HG03139 (cell line): Measurements from ENCODE around the gene CCR2.
"Not testable (repeated sequence)": the region's sequence is repeated elsewhere in the genome, so short reads cannot be mapped to it uniquely, and the experiment has no call there.

Experiments
- ATAC-seq: cut with Tn5 transposase; IDR thresholded peaks from one replicate; pipeline ENCODE4 v1.9.1; 2021; ENCODE audit not compliant: unreplicated experiment

Gene CCR2

GRCh38 chr3:46375814-46376213 is 21.9 kb downstream of the CCR2 start:
- ATAC-seq, result no peak

DNA sequence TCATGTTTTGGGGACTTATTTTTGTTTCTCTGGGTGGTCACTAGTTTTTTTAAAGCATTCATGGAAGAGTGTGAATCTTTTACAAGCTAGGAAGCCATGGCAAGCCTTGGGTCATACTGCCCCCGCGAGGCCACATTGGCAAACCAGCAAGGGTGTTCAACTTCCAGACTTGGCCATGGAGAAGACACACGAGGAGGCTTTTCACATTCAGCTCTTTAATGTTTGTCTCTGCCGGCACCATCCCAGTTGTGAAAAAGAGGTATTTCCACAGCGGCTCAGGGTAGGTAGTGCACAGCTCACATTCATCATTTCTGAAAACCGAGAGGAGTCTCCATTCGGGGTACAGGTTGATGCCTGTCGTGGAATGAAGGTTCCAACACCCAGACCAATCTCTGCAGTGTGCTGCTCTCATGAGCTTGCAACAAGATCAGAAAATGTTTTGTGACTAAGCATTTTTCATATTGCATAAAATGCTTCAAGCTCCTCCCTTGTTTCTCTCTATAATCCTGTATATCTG is 24.6 kb downstream of the CCR2 start:
- ATAC-seq, result no peak

- no peak for ATAC-seq
These were observed 26.7 kb downstream of the CCR2 start for GRCh38 chr3:46380471-46381221.

- no peak for ATAC-seq
These were observed 27.7 kb downstream of the CCR2 start for GRCh38 chr3:46381625-46382024.

GRCh38 chr3:46383211-46383950 is 29.5 kb downstream of the CCR2 start:
- no peak for ATAC-seq

DNA sequence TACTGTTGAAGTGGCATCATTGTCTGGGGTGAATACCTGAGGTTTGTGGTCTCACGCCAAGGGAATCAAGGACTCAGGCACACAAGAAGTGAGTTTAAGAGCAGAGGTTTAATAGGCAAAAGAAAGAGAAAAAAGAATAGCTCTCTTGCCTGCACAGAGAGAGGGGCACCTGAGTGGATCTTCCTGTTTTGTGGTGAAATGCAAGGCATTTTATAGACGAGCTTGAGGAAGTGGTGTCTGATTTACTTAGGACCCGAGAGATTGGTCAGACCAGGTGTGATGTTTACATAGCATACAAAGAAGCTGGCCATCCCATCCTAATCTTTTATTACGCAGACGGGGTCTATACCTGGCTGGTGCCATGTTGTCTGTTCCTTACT is 30.0 kb downstream of the CCR2 start:
- no peak for ATAC-seq

DNA sequence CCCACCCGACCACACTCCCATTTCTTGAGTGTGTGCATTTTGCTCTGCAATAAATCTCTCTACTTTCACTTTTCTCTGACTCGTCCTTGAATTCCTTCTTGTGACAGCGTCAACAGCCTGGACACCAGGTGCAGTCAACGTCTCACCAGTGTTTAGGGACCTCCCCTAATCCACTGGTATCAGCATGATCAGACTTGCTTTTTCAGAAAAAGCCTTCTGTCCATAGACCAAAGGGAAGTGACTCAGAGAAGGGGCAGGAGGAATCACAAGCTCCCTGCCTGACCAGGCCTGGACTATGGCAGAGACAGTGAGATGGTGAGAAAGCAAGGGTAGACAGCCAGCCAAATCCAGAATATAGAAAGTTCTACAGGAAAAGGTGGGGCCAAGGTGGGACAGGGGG is 32.3 kb downstream of the CCR2 start:
- ATAC-seq, result no peak

DNA sequence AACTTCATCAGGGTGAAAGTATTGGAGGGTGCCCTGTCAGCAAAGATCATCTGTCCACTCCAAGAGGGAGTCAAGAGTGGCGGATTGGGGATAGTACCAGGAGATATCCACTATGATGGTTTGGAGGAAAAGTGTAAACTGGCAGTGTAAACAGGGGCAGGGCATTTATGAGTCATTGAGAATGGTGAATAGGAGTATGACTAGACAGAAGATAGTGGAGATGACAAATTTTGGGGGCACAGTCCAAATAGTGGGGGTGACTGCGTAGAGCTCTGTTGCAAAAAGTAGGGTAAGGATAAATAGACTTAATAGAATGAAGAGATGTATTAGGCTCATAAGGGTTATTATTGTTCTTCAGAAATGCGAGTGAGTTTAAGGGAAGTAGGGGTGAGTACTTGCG is 34.9 kb downstream of the CCR2 start:
- not testable (repeated sequence) for ATAC-seq

DNA sequence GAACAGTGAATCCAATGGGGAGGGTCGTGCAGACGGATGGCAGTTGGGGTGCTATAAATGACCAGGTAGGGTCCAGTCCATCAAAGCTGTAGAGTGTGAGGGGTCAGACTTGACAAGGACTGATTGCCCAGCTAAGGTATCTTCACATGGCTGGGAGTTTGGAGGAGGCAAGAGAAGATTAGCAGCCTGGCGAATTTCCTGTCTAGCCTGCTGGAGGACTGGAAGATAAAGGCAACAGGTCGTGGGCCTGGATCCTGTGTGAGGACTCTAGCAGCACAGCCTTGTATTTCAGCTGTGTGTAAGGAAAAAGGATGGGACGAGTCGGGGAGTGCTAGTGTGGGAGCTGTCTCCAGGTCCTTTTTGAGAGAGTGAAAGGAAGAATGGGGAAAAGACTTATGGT is 35.4 kb downstream of the CCR2 start:
- ATAC-seq, result no peak

DNA sequence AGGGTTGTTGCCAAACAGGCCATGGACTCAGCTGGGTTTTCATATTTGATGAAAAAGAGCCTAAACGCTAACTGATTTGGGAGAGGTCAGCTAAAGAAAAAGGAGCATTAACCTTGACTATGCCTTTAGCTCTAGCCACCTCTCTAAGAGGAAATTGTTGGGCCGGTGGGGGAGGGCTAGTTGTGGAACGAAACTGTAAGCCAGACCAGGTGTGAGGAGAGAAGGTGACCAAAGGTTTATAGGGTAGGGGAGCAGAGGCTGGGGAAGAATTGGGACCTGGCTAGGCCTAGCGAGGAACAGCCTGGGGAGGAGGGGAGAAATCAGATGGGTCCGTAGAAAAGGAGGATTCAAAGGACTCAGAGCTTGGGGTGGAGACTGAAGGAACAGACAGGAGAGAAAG is 37.6 kb downstream of the CCR2 start:
- ATAC-seq, result not testable (repeated sequence)

GRCh38 chr3:46393011-46393410 is 39.1 kb downstream of the CCR2 start:
- no peak for ATAC-seq

GRCh38 chr3:46393554-46394434 is 39.9 kb downstream of the CCR2 start:
- no peak for ATAC-seq

GRCh38 chr3:46395210-46395661 is 41.3 kb downstream of the CCR2 start:
- ATAC-seq, result no peak

DNA sequence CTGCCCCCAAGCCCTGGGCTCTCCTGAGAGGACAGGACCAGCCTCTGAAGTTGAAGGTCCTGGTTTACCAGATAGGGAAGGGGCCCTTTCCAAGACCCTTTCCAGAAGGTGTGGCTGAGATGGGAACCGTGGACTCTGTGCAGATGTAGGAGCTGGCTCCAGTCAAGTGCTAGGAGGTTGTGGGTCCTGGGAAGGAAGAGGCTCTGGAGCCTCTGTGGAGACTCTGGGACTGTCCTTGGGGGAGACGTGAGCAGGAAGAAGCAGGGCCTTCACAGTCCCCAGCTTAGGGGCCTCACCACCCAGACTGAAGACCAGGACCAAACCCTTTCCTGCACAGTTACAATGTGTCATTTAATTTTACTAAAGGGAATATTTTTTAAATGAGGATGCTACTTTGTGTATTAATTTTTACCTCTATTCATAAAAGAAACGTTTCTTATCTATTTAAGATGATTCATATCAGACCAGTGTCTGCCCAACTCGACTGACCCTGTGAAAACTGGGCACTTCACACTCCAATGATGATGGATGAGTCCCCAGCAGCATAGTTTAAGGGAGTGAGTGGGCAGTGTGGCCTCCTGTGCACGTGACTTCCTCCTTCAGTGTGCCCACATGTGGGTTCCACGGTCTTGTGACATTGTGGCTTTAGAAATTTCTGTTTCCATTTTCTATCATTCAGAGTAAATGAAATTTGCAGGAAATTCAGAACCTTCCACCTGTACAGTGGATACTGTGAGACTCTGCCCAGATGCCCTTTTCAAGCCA is 42.0 kb downstream of the CCR2 start:
- no peak for ATAC-seq

DNA sequence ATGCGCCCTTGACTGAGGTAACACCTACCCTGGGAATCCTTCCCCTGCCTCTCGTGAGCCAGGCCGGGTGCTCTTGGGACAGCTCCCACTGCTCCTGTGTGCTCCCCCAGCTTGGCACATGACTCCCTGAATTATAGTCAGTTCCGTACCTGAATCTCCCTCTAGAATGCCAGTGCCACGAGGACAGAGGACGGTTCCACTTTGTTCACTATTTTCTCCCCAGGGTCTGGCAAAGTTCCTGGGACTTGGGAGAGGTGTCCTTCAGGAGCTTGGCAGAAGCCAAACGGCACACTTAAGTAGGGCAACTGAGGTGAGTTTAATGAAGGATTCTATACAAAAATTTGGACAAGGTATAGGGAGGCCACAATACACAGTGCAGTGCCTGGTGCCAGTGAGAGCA is 43.2 kb downstream of the CCR2 start:
- no peak for ATAC-seq

DNA sequence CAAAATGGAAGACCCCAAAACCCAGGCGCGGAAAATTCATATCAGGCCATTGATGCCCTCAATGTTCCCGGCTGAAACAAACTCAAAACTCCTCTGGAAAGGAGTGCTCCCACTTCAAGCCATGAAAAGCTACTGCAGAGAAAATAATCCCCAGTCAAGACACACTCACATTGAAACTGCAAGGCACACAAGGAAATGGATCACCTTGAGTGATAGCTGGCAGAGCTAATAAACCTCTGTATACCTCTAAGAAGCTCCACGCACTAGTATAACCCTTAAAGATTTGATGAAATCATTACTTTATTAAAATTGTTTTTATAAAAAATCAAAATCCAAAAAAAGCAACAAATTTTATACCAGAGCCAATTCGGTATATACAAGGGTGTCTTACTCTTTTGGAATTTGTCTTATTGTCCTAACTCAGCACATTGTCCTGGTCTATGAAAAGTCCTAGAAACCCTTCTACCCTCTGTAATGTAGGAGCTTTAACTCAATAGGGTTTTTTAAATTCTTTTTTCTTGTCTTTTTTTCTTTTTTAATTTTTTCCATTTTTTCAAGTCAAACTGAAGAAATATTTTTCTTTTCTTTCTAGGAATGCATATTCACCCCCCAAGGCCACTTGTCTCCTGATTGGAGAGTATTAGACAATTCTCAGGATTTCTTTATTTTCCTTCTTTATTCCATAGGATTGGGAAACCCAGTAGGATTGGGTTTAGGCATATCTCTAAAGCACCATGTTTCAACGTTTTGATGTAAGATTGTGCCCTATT is 44.5 kb downstream of the CCR2 start:
- no peak for ATAC-seq

- ATAC-seq, result no peak
These were observed 45.2 kb downstream of the CCR2 start for GRCh38 chr3:46399098-46399497.

DNA sequence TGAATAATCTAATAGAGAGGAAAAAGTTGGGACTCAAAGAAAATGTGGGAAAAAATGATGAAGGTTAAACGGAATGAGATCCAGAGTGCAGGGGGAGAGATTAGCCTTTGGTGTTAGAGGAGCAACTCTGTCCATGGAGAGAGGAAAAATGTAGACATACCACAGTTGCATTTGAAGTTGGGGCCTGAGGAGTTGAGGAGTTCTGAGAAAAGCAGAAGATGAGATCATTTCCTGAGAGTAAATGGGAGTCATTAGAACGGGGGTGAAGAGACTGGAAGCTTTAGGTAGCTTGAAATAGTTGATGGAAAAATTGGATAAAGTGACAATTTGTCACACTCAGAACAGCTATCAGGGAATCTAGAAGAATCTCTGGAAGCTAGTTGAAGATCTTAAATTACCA is 45.6 kb downstream of the CCR2 start:
- no peak for ATAC-seq

DNA sequence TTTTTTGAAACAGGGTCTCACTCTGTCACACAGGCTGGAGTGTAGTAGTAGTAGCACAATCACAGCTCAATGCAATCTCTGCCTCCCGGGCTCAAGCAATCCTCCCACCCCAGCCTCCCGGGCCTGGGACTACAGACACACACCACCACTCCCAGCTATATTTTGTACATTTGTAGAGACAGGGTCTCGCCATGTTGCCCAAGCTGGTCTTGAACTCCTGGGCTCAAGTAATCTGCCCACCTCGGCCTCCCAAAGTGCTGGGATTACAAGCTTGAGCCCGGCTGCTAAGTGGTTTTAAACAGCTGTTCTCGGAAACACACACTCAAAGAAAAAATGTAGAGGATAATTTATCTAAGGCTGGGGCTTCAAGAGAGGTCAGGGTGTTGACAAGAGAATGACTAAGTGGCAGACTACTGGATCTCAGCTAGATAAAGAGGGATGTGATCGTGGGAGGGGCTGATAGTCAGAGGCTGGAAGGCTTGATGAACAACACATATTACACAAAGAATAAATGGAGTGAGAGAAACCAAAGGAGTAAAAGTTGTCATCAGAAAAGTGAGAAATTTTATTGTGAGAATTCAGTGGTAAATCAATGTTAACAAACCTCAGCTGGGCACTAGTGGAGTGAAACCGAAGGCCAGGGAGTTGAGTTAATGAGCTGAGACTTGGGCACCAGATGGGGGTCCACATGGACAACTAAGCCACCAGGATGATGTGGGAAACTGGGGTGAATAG is 46.3 kb downstream of the CCR2 start:
- ATAC-seq, result no peak
